HepG2 (cell line): ENCODE data around the gene CHDH. TPM values are rescaled to one million over a fixed set of nuclear protein-coding genes. Genes with fewer than 3 reads are reported as not detected.

ENCODE experiments used
- AKAP8 ChIP-seq: sonication (generic); formaldehyde crosslinking; IDR thresholded peaks from 2 replicates; pipeline ENCODE4 v1.5.1; 2020; ENCODE audit warnings: mild to moderate bottlenecking, missing genetic modification reagents
- FOXK2 ChIP-seq: fragments of 450-650 bp; IDR thresholded peaks from 2 replicates; pipeline ENCODE4 v1.6.1; 2016
- HNF1A ChIP-seq, 2 experiments: sonication (generic) in 1 of 2; formaldehyde crosslinking in 1 of 2; IDR thresholded peaks; 2 replicates each; pipeline versions ENCODE4 v1.4.0 to v1.6.1; 2016 to 2020; ENCODE audit warnings: borderline replicate concordance in 1 of 2, low read depth in 1 of 2, mild to moderate bottlenecking in 1 of 2, missing genetic modification reagents in 1 of 2
- KLF9 ChIP-seq: IDR thresholded peaks from 2 replicates; pipeline ENCODE4 v1.6.1; 2016; ENCODE audit warnings: low read depth
- MEF2D ChIP-seq: sonication (generic); formaldehyde crosslinking; IDR thresholded peaks from 2 replicates; pipeline ENCODE4 v1.5.1; 2020; ENCODE audit warnings: mild to moderate bottlenecking, missing genetic modification reagents
- MLX ChIP-seq: IDR thresholded peaks from 2 replicates; pipeline ENCODE4 v1.6.1; 2016
- NFIB ChIP-seq: sonication (generic); formaldehyde crosslinking; IDR thresholded peaks from 2 replicates; pipeline ENCODE4 v1.9.0; 2021; ENCODE audit warnings: missing genetic modification reagents, mild to moderate bottlenecking, borderline replicate concordance
- PHF5A ChIP-seq: IDR thresholded peaks from one replicate; pipeline ENCODE4 v1.6.1; 2018; ENCODE audit warnings: low read depth, missing genetic modification reagents; ENCODE audit not compliant: unreplicated experiment
- POLR2AphosphoS2 ChIP-seq: IDR thresholded peaks from 2 replicates; pipeline ENCODE4 v1.6.1; 2011; ENCODE audit warnings: low read depth, low read length, improper control_type of control experiment
- RAD21 ChIP-seq: fragments of 450-650 bp; formaldehyde crosslinking; IDR thresholded peaks from 2 replicates; pipeline ENCODE4 v1.5.0; 2020; ENCODE audit warnings: mild to moderate bottlenecking
- RFX1 ChIP-seq: fragments of 450-650 bp; IDR thresholded peaks from 2 replicates; pipeline ENCODE4 v1.6.1; 2017
- RFXAP ChIP-seq: sonication (generic); formaldehyde crosslinking; IDR thresholded peaks from 2 replicates; pipeline ENCODE4 v1.4.0; 2020; ENCODE audit warnings: missing genetic modification reagents, borderline replicate concordance
- XRCC5 ChIP-seq: fragments of 200-400 bp; formaldehyde crosslinking; optimal IDR thresholded peaks from 2 replicates; pipeline ENCODE3; 2017; ENCODE audit warnings: mild to moderate bottlenecking, low read length
- YY1 ChIP-seq: IDR thresholded peaks from 2 replicates; pipeline ENCODE4 v1.6.1; 2011; ENCODE audit warnings: low read length, low read depth, moderate library complexity, mild to moderate bottlenecking; ENCODE audit not compliant: insufficient read depth, insufficient replicate concordance
- ZFP82 ChIP-seq: sonication (generic); formaldehyde crosslinking; IDR thresholded peaks from 2 replicates; pipeline ENCODE4 v1.5.1; 2020; ENCODE audit warnings: mild to moderate bottlenecking, missing genetic modification reagents, borderline replicate concordance
- ZMYM2 ChIP-seq: sonication (generic); formaldehyde crosslinking; IDR thresholded peaks from 2 replicates; pipeline ENCODE4 v1.8.0; 2022; ENCODE audit warnings: mild to moderate bottlenecking, missing genetic modification reagents
- ZNF484 ChIP-seq: sonication (generic); formaldehyde crosslinking; IDR thresholded peaks from 2 replicates; pipeline ENCODE4 v1.5.1; 2020; ENCODE audit warnings: mild to moderate bottlenecking, low read depth, missing genetic modification reagents, borderline replicate concordance
- ZNF501 ChIP-seq: sonication (generic); formaldehyde crosslinking; IDR thresholded peaks from 2 replicates; pipeline ENCODE4 v1.5.1; 2020; ENCODE audit warnings: mild to moderate bottlenecking, moderate library complexity, missing genetic modification reagents
- ZNF782 ChIP-seq: sonication (generic); formaldehyde crosslinking; IDR thresholded peaks from 2 replicates; pipeline ENCODE4 v1.4.0; 2020; ENCODE audit warnings: missing genetic modification reagents, mild to moderate bottlenecking, borderline replicate concordance
- ZSCAN30 ChIP-seq: sonication (generic); formaldehyde crosslinking; IDR thresholded peaks from 2 replicates; pipeline ENCODE4 v1.5.0; 2020; ENCODE audit warnings: mild to moderate bottlenecking, missing genetic modification reagents
- polyA plus RNA-seq, 8 experiments: library from polyadenylated mRNA; depleted of rRNA in 3 of 8; stranded (reverse) in 7 of 8; unstranded in 1 of 8; fragments of >200 nt; fragmentation: Illumina TruSeq in 4 of 8; extraction: Trizol in 4 of 8; gene quantifications; 2 replicates each; pipeline versions ENCODE4 v1.2.1 to v1.2.3, GENCODE V29; 2011 to 2016; ENCODE audit warnings: low read depth in 4 of 8, missing spikeins in 1 of 8, mixed read lengths in 1 of 8; ENCODE audit not compliant: insufficient read depth in 1 of 8
- total RNA-seq, 5 experiments: library from RNA; depleted of rRNA; stranded (reverse); fragments of >200 nt; fragmentation: Illumina TruSeq; extraction: Trizol; gene quantifications; 2 replicates each; pipeline ENCODE4 v1.2.3, GENCODE V29; 2016; ENCODE audit warnings: low read depth in 1 of 5
- TF ChIP-seq, protein P1 (sequence below): sonication (generic); formaldehyde crosslinking; IDR thresholded peaks from 2 replicates; pipeline ENCODE4 v1.4.0; 2020; ENCODE audit warnings: missing genetic modification reagents; ENCODE audit errors: not compliant biosample characterization
- TF ChIP-seq, protein P2 (sequence below): sonication (generic); formaldehyde crosslinking; IDR thresholded peaks from 2 replicates; pipeline ENCODE4 v1.5.0; 2020; ENCODE audit warnings: mild to moderate bottlenecking, missing genetic modification reagents

CHDH gene
- total and polyA plus RNA-seq, 2 of the 13 experiments (the other 11 are each of a cell fraction or from before 2014, with no cell fraction given): 28.1 to 48.9 TPM

DNA sequence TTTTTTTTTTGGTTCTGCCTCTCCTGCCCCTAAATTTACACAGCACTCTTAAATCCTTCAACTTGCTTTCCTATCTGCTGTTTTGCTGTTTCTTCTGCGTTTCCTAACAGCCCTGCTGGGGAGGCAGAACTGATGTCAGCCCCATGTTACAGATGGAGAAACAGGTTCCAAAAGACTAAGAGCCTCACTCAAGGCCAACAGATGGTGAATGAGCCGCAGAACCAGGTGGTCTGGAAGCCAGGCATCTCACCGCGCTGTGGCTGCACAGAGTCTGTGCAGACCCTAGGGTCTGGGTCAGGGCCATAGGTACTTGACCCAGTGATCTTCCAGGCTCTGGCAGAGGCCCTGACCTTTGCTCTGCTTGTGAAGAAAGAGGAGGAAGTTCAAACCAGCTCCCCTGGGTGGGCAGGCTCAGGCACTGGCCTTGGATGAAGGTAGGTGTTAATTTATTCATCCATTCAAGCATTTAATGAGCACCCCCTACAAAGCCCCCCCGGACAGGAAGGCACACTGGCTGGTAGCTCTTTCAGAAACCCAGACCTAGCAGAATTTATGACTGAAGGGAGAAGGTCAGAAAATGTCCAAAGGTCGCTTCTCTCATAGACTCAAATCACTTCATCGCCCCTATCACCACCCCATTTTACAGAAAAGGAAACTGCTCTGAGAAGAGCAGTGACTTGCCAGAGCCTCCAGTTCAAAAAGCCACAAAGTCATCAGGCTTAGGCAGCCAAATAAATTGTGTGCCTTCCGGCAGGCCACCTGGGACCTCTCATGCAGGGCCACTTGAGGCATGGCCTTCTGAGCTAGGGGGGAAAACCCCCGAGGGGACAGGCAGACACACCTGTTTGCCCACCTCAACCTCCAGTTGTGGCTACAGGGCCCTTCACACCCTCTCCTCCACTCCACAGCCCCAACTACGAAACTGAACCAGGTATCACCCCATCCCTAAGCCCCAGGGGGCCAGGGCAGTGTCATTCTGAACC lies 2.7 kb downstream of the CHDH start (continued):
- 0 out of 2 replicates have a peak, but pooled peaks have one; percentile 8 for TF ChIP-seq HNF1A (IDR thresholded peaks at IDR 0.05; ENCODE audit: low read depth)
- TF ChIP-seq HNF1A (CRISPR knock-in tag; IDR thresholded peaks at IDR 0.05; ENCODE audit: borderline replicate concordance): no peak
- no peak for TF ChIP-seq RFX1
- TF ChIP-seq RFXAP (CRISPR knock-in tag): no peak
- no peak for TF ChIP-seq ZSCAN30 (CRISPR knock-in tag)
- TF ChIP-seq, protein P1, sequence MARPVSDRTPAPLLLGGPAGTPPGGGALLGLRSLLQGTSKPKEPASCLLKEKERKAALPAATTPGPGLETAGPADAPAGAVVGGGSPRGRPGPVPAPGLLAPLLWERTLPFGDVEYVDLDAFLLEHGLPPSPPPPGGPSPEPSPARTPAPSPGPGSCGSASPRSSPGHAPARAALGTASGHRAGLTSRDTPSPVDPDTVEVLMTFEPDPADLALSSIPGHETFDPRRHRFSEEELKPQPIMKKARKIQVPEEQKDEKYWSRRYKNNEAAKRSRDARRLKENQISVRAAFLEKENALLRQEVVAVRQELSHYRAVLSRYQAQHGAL (CRISPR knock-in tag): peak; percentile 9
- no peak for TF ChIP-seq ZMYM2 (CRISPR knock-in tag)
- no peak for TF ChIP-seq YY1
- no peak for TF ChIP-seq ZNF782 (CRISPR knock-in tag)
- peak; percentile 56 for TF ChIP-seq ZNF501 (CRISPR knock-in tag)
- TF ChIP-seq NFIB (CRISPR knock-in tag): no peak
- TF ChIP-seq KLF9 (CRISPR knock-in tag): 0 out of 2 replicates have a peak, but pooled peaks have one; percentile 16
- no peak for TF ChIP-seq ZNF484 (CRISPR knock-in tag)
- TF ChIP-seq, protein P2, sequence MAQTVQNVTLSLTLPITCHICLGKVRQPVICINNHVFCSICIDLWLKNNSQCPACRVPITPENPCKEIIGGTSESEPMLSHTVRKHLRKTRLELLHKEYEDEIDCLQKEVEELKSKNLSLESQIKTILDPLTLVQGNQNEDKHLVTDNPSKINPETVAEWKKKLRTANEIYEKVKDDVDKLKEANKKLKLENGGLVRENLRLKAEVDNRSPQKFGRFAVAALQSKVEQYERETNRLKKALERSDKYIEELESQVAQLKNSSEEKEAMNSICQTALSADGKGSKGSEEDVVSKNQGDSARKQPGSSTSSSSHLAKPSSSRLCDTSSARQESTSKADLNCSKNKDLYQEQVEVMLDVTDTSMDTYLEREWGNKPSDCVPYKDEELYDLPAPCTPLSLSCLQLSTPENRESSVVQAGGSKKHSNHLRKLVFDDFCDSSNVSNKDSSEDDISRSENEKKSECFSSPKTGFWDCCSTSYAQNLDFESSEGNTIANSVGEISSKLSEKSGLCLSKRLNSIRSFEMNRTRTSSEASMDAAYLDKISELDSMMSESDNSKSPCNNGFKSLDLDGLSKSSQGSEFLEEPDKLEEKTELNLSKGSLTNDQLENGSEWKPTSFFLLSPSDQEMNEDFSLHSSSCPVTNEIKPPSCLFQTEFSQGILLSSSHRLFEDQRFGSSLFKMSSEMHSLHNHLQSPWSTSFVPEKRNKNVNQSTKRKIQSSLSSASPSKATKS (CRISPR knock-in tag): no peak; the same call in 1 of the 2 replicates
- no peak for TF ChIP-seq FOXK2
- TF ChIP-seq RAD21 (CRISPR knock-in tag): no peak; the same call in 1 of the 2 replicates
- peak; percentile 45 for TF ChIP-seq MEF2D (CRISPR knock-in tag)
- no peak for TF ChIP-seq PHF5A (CRISPR knock-in tag)
- no peak for TF ChIP-seq POLR2AphosphoS2
- no peak for TF ChIP-seq XRCC5
- no peak for TF ChIP-seq MLX (CRISPR knock-in tag)
- TF ChIP-seq ZFP82: no peak
- peak; percentile 86; the same call in 1 of the 2 replicates for TF ChIP-seq AKAP8
